HG03108 (cell line): Measurements from ENCODE around the gene CHST12.
"Not testable (repeated sequence)": the region's sequence is repeated elsewhere in the genome, so short reads cannot be mapped to it uniquely, and the experiment has no call there.

Experiments
- ATAC-seq: cut with Tn5 transposase; IDR thresholded peaks from one replicate; pipeline ENCODE4 v1.9.1; 2021; ENCODE audit warnings: moderate library complexity; ENCODE audit not compliant: unreplicated experiment

The CHST12 gene

DNA sequence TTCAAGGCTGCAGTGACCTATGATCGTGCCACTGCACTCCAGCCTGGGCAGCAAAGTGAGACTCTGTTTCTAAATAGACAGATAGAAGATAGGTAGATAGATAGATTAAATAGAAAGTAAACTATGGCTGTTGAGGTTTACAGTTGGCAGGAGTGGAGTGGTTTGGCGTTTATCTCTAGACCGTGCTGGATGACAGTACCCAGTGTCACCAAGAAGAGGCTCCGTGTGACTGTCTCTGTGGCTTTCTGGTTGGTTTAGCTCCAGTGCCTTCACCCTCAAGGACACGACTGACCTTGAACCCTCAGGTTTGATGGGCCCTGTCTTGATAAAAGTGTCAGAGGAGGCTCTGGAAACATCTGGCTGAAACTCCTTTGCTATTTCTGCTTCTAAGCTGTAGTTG lies 31.7 kb downstream of the CHST12 start:
- ATAC-seq = no peak

- ATAC-seq = no peak
Measured at GRCh38 chr7:2436341-2437104, 33.1 kb downstream of the CHST12 start.

DNA sequence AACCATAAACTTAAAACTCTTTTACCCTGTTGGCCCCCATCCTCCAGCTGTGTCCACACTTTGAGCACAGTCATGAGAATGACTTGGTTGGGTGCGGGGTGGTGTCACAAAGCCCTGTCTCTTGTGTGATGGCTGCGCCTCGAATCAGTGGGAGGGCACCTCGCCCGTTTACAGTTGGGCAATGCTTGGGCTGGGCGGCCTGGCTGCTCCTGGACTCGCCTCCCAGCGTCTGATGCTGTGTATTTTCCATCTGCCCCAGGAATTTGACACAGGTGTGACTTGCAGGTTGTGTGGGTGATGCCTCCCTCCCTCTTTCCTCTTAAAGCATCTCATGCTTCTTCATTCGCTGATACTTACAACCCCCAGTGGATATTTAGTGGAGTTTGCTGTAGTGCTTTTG lies 33.7 kb downstream of the CHST12 start:
- ATAC-seq = no peak

DNA sequence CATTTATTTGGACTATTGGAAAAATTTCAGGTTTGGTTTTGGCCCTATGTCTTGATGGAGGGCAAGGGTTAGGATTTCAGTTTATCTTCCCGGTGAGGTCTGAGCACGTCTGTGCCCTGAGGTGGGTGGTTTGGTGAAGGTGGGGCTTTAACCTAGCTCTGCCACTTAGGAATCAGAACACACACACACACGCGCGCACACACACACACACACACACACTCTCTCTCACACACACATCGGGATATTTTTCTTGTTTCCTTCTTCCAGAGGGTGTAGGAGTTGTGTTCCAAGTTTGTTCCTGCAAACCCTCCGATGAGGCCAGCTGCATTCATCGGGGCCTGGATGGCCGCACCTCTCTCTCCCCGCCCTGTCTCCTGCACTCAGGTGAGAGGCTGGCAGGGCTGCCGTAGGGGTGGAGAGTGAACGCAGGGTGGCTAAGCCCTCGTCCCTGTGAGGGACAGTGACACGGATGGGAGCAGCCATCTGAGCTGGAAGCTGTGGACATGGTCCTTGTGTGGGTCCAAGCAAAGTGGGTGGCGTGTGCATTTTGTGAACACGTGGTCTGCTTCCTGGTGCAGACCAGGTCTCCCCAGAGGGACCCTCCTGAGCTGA lies 34.2 kb downstream of the CHST12 start:
- ATAC-seq = no peak

DNA sequence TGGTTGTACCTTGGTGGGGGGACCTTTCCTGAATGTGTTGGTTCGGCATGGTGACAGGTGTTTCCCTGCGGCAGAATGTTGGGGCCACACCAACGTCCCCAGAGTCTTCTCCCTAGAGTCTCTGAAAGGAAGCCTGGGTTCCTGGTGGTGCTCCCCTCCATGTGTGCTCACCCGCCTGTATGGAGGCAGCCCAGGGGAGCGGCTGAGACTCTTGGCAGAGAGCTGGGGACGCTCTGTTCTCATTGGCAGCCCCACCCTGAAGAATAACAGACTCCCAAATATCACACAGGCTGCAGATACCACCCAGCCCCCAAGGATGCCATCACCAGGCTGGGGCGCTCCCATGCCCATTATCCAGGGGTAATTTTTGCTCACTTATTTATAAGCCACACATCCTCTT lies 34.8 kb downstream of the CHST12 start:
- no peak for ATAC-seq

GRCh38 chr7:2438775-2439174 lies 35.4 kb downstream of the CHST12 start:
- no peak for ATAC-seq

- ATAC-seq = no peak
Measured at GRCh38 chr7:2440608-2441245, 37.3 kb downstream of the CHST12 start.

DNA sequence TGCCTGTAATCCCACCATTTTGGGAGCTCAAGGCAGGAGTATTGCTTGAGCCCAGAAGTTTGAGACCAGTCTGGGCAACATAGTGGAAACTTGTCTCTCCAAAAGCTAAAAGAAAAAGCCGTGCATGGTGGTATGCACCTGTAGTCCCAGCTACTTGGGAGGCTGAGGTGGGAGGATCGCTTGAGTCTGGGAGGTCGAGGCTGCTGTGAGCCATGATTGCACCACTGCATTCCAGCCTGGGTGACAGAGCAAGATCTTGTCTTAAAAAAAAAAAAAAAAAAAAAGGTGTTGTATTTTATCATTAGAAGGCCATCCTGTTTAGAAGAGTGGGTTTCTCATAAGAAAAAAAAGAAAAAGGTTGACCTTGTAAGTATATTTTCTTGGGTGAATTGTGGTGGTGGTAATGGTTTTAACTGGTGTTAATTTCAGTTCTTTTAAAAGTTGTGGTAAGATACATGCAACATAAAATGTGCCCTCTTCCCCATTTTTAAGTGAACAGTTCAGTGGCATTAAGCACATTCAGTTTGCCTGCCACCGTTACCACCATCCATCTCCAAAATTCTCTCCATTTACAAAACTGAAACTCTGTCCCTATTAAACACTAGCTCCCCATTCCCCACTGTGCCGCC lies 38.1 kb downstream of the CHST12 start:
- no peak for ATAC-seq

DNA sequence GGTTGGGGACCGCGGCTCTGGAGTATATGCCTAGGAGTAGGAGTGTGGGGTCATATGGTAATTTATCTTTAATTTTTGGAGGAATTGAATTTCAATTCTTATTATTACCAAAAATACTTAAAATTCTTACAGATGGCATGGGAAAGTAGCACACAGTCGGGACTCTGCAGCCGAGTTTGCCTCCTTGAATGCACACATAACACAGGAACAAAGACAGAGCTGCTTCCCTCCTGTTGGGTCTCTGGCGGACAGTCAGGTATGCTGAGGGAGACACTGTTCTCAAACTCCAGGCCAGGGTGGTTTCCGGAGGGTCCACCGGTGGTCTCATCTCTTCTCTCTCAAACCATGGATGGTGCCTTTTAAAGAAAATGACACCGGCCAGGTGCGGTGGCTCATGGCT lies 40.1 kb downstream of the CHST12 start:
- no peak for ATAC-seq

DNA sequence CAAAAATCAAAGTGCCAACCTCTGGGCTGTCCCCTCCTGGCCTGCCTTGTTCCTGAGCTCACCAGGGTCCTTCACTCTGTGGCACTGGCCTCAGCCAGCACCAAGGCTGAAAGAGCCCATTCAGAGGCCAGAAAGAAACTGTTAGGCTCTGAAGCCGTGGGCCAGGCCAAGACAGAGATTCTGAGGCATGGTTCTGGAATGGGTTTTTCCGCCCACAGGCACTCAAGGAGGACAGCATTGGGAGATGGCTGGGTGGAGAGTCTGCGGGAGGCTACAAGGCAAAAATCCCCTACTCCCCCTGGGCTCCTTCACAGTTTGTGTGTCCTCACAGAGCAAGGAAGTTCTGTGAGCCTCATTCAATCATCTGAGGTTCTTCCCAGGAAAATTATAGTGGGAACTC lies 41.1 kb downstream of the CHST12 start:
- ATAC-seq = no peak

DNA sequence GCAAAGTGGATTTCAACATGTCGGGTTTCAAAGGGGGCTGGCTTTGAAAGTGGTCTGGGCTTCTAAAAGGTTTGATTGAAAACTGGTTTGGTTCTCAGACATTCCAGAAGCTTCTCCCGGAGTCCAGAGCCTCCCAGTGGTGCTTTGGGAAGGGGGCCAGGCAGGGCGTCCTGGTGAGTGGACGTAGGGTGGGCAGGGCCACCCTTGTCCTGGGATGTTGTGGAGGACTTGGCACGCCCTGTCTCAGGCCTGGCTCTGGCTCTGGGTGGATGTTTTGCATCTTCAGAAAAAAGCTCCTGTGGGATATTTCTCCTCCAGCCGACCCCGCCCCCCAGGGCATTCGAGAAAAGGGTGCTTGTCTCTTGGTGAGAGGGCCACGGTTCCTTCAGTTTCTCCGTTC lies 41.6 kb downstream of the CHST12 start:
- no peak for ATAC-seq

DNA sequence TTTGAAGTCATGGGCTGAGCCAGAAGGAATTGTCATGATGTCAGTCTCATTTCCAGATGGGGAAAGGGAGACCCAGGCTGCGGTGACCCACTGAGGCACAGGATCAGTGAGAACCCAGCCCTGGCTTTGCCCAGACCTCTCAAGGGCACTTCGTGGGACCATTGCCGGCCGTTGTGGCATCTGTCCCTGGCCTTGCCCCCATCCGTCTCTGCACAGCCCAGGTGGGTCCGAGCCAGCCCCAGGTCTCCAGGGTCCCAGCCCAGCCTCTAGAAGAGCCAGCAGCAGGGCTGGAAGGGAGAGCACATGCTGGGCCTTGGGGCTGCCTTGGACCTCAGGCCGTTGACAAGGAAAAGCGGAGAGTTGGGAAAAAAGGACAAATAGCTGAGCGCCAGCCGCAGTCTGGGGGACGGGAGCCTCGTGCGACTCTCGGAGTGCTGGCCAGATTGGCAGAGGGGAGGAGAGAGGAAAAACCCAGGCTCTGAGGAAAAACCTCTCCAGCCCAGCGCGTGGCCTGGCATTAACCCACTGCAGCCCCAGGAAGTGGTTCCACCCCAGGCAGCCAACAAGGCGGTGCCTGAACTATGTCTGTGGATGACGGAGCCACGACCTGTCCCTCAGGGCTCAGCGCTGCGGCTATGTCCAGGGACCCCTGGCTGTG lies 42.6 kb downstream of the CHST12 start:
- no peak for ATAC-seq

DNA sequence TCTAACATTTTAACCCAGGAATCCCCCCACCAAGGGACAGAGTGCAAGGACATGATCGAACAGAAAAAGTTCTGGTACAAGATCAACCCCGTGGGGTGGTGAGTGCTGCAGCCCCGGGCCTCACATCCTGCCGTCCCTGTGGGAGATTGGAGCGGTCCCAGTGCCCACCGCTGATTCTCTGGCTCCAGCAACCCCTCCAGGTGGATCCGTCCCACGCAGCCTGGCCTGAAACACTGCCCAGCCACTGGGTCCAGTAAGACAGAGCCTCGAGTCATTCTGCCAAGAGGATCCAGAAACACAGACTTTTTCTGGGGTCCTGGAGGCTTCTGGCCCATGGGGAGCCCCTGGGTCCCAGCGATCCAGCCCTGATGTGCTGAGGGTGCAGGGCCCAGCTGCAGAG lies 43.3 kb downstream of the CHST12 start:
- ATAC-seq = no peak

GRCh38 chr7:2450198-2451107 lies 47.0 kb downstream of the CHST12 start:
- no peak for ATAC-seq

GRCh38 chr7:2451171-2452073 lies 48.0 kb downstream of the CHST12 start:
- ATAC-seq = peak; percentile 77

- ATAC-seq = peak; percentile 65
Measured at GRCh38 chr7:2452074-2452507, 48.7 kb downstream of the CHST12 start.

GRCh38 chr7:2452643-2453270 lies 49.3 kb downstream of the CHST12 start:
- ATAC-seq = no peak

DNA sequence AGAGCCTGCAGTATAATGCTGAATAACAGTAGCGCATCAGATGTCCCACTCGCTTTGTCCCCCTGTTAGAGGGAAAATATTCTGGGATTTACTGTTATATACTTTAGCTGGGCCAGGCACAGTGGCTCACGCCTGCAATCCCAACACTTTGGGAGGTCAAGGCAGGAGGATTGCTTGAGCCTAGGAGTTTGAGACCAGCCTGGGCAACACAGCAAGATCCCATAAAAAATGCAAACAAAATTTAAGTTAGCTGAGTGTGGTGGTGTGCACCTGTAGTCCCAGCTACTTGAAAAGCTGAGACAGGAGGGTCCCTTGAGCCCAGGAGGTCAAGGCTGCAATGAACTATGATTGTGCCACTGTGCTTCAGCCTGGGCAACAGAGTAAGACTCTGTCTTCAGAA lies 50.4 kb downstream of the CHST12 start:
- not testable (repeated sequence) for ATAC-seq

DNA sequence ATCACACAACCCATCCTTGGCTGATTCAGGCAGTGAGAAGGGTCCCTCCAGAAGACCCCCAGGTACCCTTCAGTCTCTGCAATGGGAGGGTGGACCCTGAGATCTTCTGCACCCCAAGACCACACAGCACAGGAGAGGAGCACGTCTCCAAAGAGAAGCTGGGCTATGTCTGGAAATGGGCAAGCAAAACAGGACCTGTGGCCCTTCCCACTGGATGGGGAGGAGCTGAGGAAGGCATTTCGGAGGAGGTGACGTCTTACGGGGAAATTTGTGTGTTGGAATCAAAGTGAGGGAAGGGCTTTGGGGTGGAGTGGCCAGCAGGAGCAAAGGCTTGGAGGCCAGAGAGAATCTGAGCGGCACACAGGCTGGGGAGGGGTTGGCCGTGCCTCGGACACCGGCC lies 56.3 kb downstream of the CHST12 start:
- no peak for ATAC-seq
